Dermis microvascular lymphatic vessel endothelial cell (primary cell): ENCODE measurements around the gene RFX7. TPM values are rescaled to one million over a fixed set of nuclear protein-coding genes. Genes with fewer than 3 reads are reported as not detected.
"Not testable (repeated sequence)": the region's sequence is repeated elsewhere in the genome, so short reads cannot be mapped to it uniquely, and the experiment has no call there.

ENCODE experiments used
- DNase-seq, 2 donors: peaks; one replicate each; pipeline versions ENCODE4 v3.0.0 to v3.0.0-alpha.2; 2010; ENCODE audit warnings: low read depth in 2 of 2
- total RNA-seq: library from RNA; depleted of rRNA; stranded (reverse); fragments of >200 nt; gene quantifications from 2 replicates; pipeline ENCODE4 v1.2.1, GENCODE V29; 2014

The RFX7 gene
- total RNA-seq, 1 donor from 2014 or later: 3.0 TPM

GRCh38 chr15:56205061-56205876 lies 38.4 kb downstream of the RFX7 start:
- peak in 1 of 2 donors; percentile 55 for DNase-seq

GRCh38 chr15:56203312-56203922 lies 40.3 kb downstream of the RFX7 start:
- DNase-seq: not testable (repeated sequence)

GRCh38 chr15:56202701-56203100 lies 41.0 kb downstream of the RFX7 start:
- no peak for DNase-seq

GRCh38 chr15:56199038-56199437 lies 44.6 kb downstream of the RFX7 start:
- DNase-seq: no peak

GRCh38 chr15:56194035-56194434 lies 49.6 kb downstream of the RFX7 start:
- DNase-seq: no peak

- no peak for DNase-seq
Observed at GRCh38 chr15:56192659-56193442, 50.8 kb downstream of the RFX7 start.

- no peak for DNase-seq
Observed at GRCh38 chr15:56187665-56188064, 56.0 kb downstream of the RFX7 start.

GRCh38 chr15:56185980-56186379 lies 57.7 kb downstream of the RFX7 start:
- DNase-seq: no peak

- DNase-seq: no peak
Observed at GRCh38 chr15:56184516-56184915, 59.2 kb downstream of the RFX7 start.

- no peak for DNase-seq
Observed at GRCh38 chr15:56180851-56181250, 62.8 kb downstream of the RFX7 start.

- no peak for DNase-seq
Observed at GRCh38 chr15:56176996-56177395, 66.7 kb downstream of the RFX7 start.

GRCh38 chr15:56175788-56176187 lies 67.9 kb downstream of the RFX7 start:
- DNase-seq: peak in 1 of 2 donors; percentile 12

- peak in 1 of 2 donors; percentile 70 for DNase-seq
Observed at GRCh38 chr15:56174649-56175048, 69.0 kb downstream of the RFX7 start.

GRCh38 chr15:56168394-56168793 lies 75.3 kb downstream of the RFX7 start:
- DNase-seq: no peak

- no peak for DNase-seq
Observed at GRCh38 chr15:56165234-56165633, 78.4 kb downstream of the RFX7 start.

GRCh38 chr15:56160966-56161365 lies 82.7 kb downstream of the RFX7 start:
- no peak for DNase-seq

- no peak for DNase-seq
Observed at GRCh38 chr15:56156877-56157276, 86.8 kb downstream of the RFX7 start.

- not testable (repeated sequence) for DNase-seq
Observed at GRCh38 chr15:56155278-56155677, 88.4 kb downstream of the RFX7 start.

- not testable (repeated sequence) for DNase-seq
Observed at GRCh38 chr15:56154768-56155167, 88.9 kb downstream of the RFX7 start.

- no peak for DNase-seq
Observed at GRCh38 chr15:56150204-56150603, 93.5 kb downstream of the RFX7 start.

- DNase-seq: no peak
Observed at GRCh38 chr15:56148064-56148463, 95.6 kb downstream of the RFX7 start.

- DNase-seq: no peak
Observed at GRCh38 chr15:56146756-56147155, 96.9 kb downstream of the RFX7 start.
